MCF 10A (cell line): ENCODE measurements around the gene PRR22. TPM values are rescaled to one million over a fixed set of nuclear protein-coding genes. Genes with fewer than 3 reads are reported as not detected.
"Not testable (repeated sequence)": the region's sequence is repeated elsewhere in the genome, so short reads cannot be mapped to it uniquely, and the experiment has no call there.

ENCODE experiments used
- BruUV-seq: library from RNA; stranded (reverse); fragments of 400-500 nt; replicated peaks from 2 replicates; lab custom pipeline; 2021; lab: Mats Ljungman, UMichigan
- CTCF ChIA-PET: fragments of 300-600 bp; sonication (Branson Sonifier 250); formaldehyde crosslinking; extraction: SDS; loops from one replicate; lab custom pipeline; 2021; ENCODE audit warnings: antibody characterized with exemption, inconsistent platforms; lab: Yijun Ruan, JAX
- POLR2A ChIA-PET: fragments of 300-600, 350-650 bp; sonication (Branson Sonifier 250); formaldehyde crosslinking; extraction: SDS; loops from one replicate; lab custom pipeline; 2020; ENCODE audit warnings: antibody characterized with exemption, inconsistent platforms; lab: Yijun Ruan, JAX
- DNase-seq: peaks from one replicate; pipeline ENCODE4 v3.0.0-alpha.2; 2018; ENCODE audit not compliant: unreplicated experiment
- H3K27ac Mint-ChIP-seq: one replicate; pipeline ENCODE4 v1.8.0; 2022; ENCODE audit warnings: mild to moderate bottlenecking, low read depth, mixed read lengths; ENCODE audit not compliant: unreplicated experiment
- H3K27me3 Mint-ChIP-seq: one replicate; pipeline ENCODE4 v1.8.0; 2022; ENCODE audit warnings: mixed read lengths; ENCODE audit not compliant: insufficient read depth, unreplicated experiment
- H3K36me3 Mint-ChIP-seq: one replicate; pipeline ENCODE4 v1.8.0; 2022; ENCODE audit warnings: mild to moderate bottlenecking, moderate library complexity, mixed read lengths; ENCODE audit not compliant: insufficient read depth, unreplicated experiment
- H3K4me1 Mint-ChIP-seq: one replicate; pipeline ENCODE4 v1.8.0; 2022; ENCODE audit warnings: mixed read lengths; ENCODE audit not compliant: insufficient read depth, unreplicated experiment
- H3K4me3 Mint-ChIP-seq: one replicate; pipeline ENCODE4 v1.8.0; 2022; ENCODE audit warnings: mild to moderate bottlenecking, moderate library complexity, mixed read lengths; ENCODE audit not compliant: unreplicated experiment
- H3K9me3 Mint-ChIP-seq: one replicate; pipeline ENCODE4 v1.8.0; 2022; ENCODE audit warnings: mixed read lengths; ENCODE audit not compliant: unreplicated experiment
- intact Hi-C: fragments of 100-400 bp; cut with micrococcal nuclease; formaldehyde crosslinking; loops from 2 replicates; pipeline ENCODE4 v1.14.1; 2022
- total RNA-seq: library from RNA; stranded (reverse); gene quantifications from 2 replicates; pipeline ENCODE4 v1.2.3, GENCODE V29; 2022
- TF ChIP-seq, protein P1 (sequence below): fragments of 200-600 bp; IDR thresholded peaks from one replicate; pipeline ENCODE4 v1.8.0; 2022; ENCODE audit warnings: antibody characterized with exemption, mild to moderate bottlenecking; ENCODE audit not compliant: unreplicated experiment

The PRR22 gene
- total RNA-seq, 1 experiment from 2014 or later: 9.4 TPM

DNA sequence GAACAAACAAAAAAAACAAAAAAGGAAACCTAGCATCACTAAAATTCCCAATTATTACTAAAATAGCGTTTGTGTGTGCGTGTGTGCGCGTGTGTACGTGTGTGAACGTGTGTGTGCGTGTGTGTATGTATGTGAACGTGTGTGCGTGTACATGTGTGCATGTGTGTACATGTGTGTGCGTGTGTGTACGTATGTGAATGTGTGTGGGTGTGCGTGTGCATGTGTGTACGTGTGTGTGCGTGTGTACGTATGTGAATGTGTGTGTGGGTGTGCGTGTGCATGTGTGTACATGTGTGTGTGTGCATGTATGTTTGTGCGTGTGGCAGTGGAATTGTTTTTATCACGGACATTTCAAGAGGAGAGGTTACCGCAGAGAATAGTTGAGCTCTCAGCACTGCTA is 42.5 kb downstream of the PRR22 start:
- no peaks in the 10 kb centered on the region for H3K9me3 Mint-ChIP-seq
- CTCF ChIA-PET: interaction anchor here (0.7 kb wide), 1 partner anchor 32 kb away, joined by 3 read pairs; no protein-coding TSS in a partner anchor

DNA sequence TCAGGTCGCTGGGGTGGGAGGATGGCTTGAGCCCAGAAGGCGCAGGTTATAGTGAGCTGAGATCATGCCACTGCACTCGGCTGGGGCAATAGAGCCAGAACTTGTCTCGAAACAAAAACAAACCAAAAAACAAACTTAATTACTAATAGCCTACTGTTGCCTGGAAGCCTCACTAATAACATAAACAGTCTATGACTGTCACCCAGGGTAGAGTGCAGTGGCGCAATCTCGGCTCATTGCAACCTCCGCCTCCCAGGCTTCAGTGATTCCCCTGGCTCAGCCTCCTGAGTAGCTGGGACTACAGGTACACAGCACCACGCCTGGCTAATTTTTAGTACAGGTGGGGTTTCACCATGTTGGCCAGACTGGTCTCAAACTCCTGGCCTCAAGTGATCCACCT is 46.1 kb downstream of the PRR22 start:
- Mint-ChIP-seq H3K27me3 (peaks cover 9% of the 10 kb centered on the region), H3K4me3 (no peak overlapping the region), H3K27ac (no peak overlapping the region), H3K4me1 (no peaks in the 10 kb centered on the region), H3K9me3 (no peaks in the 10 kb centered on the region), H3K36me3 (no peaks in the 10 kb centered on the region)
- BruUV-seq: no TSS peak
- ChIA-PET POLR2A (no interaction called here), CTCF (no interaction called here)
- peak; percentile 53 for DNase-seq
- intact Hi-C loops: no loop called here
- TF ChIP-seq, protein P1, sequence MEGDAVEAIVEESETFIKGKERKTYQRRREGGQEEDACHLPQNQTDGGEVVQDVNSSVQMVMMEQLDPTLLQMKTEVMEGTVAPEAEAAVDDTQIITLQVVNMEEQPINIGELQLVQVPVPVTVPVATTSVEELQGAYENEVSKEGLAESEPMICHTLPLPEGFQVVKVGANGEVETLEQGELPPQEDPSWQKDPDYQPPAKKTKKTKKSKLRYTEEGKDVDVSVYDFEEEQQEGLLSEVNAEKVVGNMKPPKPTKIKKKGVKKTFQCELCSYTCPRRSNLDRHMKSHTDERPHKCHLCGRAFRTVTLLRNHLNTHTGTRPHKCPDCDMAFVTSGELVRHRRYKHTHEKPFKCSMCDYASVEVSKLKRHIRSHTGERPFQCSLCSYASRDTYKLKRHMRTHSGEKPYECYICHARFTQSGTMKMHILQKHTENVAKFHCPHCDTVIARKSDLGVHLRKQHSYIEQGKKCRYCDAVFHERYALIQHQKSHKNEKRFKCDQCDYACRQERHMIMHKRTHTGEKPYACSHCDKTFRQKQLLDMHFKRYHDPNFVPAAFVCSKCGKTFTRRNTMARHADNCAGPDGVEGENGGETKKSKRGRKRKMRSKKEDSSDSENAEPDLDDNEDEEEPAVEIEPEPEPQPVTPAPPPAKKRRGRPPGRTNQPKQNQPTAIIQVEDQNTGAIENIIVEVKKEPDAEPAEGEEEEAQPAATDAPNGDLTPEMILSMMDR: no peak

More for the DNA sequence above, 42.5 kb downstream of the PRR22 start:
- intact Hi-C loops: no loop called here
- Mint-ChIP-seq H3K4me1 (no peaks in the 10 kb centered on the region), H3K27ac (no peak overlapping the region), H3K36me3 (no peaks in the 10 kb centered on the region), H3K27me3 (peaks cover 11% of the 10 kb centered on the region), H3K4me3 (no peak overlapping the region)
- POLR2A ChIA-PET: interaction anchor here (0.7 kb wide), 1 partner anchor 22 kb away, joined by 3 read pairs; the partner anchor contains the start of genes CATSPERD and LONP1
- BruUV-seq: no TSS peak
- TF ChIP-seq, protein P1: no peak
- no peak for DNase-seq

DNA sequence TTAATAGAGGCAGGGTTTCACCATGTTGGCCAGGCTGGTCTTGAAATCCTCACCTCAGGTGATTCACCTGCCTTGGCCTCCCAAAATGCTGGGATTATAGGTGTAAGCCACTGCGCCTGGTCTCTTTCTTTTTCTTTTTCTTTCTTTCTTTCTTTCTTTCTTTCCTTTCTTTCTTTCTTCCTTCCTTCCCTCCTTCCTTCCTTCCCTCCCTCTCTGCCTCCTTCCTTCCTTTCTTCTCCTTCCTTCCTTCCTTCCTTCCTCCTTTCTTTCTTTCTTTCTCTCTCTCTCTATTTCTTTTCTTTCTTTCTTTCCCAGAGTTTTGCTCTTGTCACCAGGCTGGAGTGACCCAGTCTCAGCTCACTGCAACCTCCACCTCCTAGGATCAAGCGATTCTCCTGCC is 51.4 kb downstream of the PRR22 start:
- H3K36me3 Mint-ChIP-seq, H3K4me1 Mint-ChIP-seq, H3K9me3 Mint-ChIP-seq, DNase-seq, H3K4me3 Mint-ChIP-seq, BruUV-seq, intact Hi-C loops, H3K27ac Mint-ChIP-seq: not testable (repeated sequence)
- POLR2A ChIA-PET: interaction anchor here (0.6 kb wide), 1 partner anchor 49 kb away, joined by 12 read pairs; no protein-coding TSS in a partner anchor
- CTCF ChIA-PET: interaction anchor here (3.0 kb wide), 1 partner anchor 12 kb away, joined by 11 read pairs; the partner anchor contains the start of genes CATSPERD and LONP1
- peaks cover 12% of the 10 kb centered on the region for H3K27me3 Mint-ChIP-seq

Other genes with a start within 250 kb of the PRR22 start
- 0.20 and 0.21 TPM in 2 replicates for gene TINCR, start 216.8 kb downstream of the PRR22 start, total RNA-seq
- 98.6 and 118 TPM in 2 replicates for gene SAFB2, start 162.0 kb downstream of the PRR22 start, total RNA-seq
- gene SAFB, start 161.7 kb downstream of the PRR22 start, total RNA-seq: 135 and 137 TPM in 2 replicates
- 51.5 and 73.0 TPM in 2 replicates for gene MICOS13, start 104.2 kb downstream of the PRR22 start, total RNA-seq
- gene HSD11B1L, start 103.7 kb downstream of the PRR22 start, total RNA-seq: 4.1 and 5.5 TPM in 2 replicates
- 1,569 and 1,807 TPM in 2 replicates for gene RPL36, start 94.5 kb downstream of the PRR22 start, total RNA-seq
- 219 and 254 TPM in 2 replicates for gene LONP1, start 64.6 kb downstream of the PRR22 start, total RNA-seq
- gene CATSPERD, start 64.1 kb downstream of the PRR22 start, total RNA-seq: not detected in 2 replicates
- 53.5 and 77.6 TPM in 2 replicates for gene DUS3L, start 6.4 kb upstream of the PRR22 start, total RNA-seq
- gene NRTN, start 20.3 kb upstream of the PRR22 start, total RNA-seq: 0.56 and 0.75 TPM in 2 replicates
- not detected in 2 replicates for gene FUT6, start 55.0 kb upstream of the PRR22 start, total RNA-seq
- 0.22 and 0.51 TPM in 2 replicates for gene FUT3, start 66.7 kb upstream of the PRR22 start, total RNA-seq
- gene FUT5, start 85.8 kb upstream of the PRR22 start, total RNA-seq: not detected in 2 replicates
- gene NDUFA11, start 119.0 kb upstream of the PRR22 start, total RNA-seq: 239 and 243 TPM in 2 replicates
- 6.6 and 7.0 TPM in 2 replicates for gene VMAC, start 120.1 kb upstream of the PRR22 start, total RNA-seq
- 7.3 and 8.5 TPM in 2 replicates for gene CAPS, start 129.5 kb upstream of the PRR22 start, total RNA-seq
- gene RANBP3, start 193.4 kb upstream of the PRR22 start, total RNA-seq: 57.9 and 59.5 TPM in 2 replicates